Mesenchymal stem cell (in vitro differentiated cells and primary cell): ENCODE measurements around the gene HAUS8.
"Not testable (repeated sequence)": the region's sequence is repeated elsewhere in the genome, so short reads cannot be mapped to it uniquely, and the experiment has no call there.

ENCODE experiments used
- DNase-seq: peaks from one replicate; pipeline ENCODE4 v3.0.0-alpha.2; 2013
- H2AFZ ChIP-seq: one replicate; pipeline ENCODE4 v1.6.1; 2013; ENCODE audit warnings: low read depth, mild to moderate bottlenecking, control low read depth, inconsistent platforms, low read length, moderate library complexity
- H2AK5ac ChIP-seq: 2 replicates; pipeline ENCODE4 v1.6.1; 2013; ENCODE audit warnings: low read length, moderate library complexity, mild to moderate bottlenecking, inconsistent platforms; ENCODE audit not compliant: severe bottlenecking
- H2BK120ac ChIP-seq: one replicate; pipeline ENCODE4 v1.6.1; 2013; ENCODE audit warnings: low read depth, mild to moderate bottlenecking, inconsistent platforms, low read length, moderate library complexity
- H2BK12ac ChIP-seq, 2 experiments: one replicate each; pipeline ENCODE4 v1.6.1; 2013; ENCODE audit warnings: inconsistent platforms in 2 of 2, low read length in 2 of 2, mild to moderate bottlenecking in 2 of 2, moderate library complexity in 2 of 2, control low read depth in 1 of 2
- H2BK15ac ChIP-seq: one replicate; pipeline ENCODE4 v1.6.1; 2013; ENCODE audit warnings: mild to moderate bottlenecking, low read depth, inconsistent platforms; ENCODE audit not compliant: poor library complexity, severe bottlenecking
- H2BK5ac ChIP-seq: 2 replicates; pipeline ENCODE4 v1.6.1; 2013; ENCODE audit warnings: low read depth, mild to moderate bottlenecking, low read length, control low read depth, inconsistent platforms; ENCODE audit not compliant: poor library complexity, severe bottlenecking
- H3K14ac ChIP-seq, 2 experiments: one replicate each; pipeline ENCODE4 v1.6.1; 2013; ENCODE audit warnings: inconsistent platforms in 2 of 2, low read length in 2 of 2, control low read depth in 1 of 2, mild to moderate bottlenecking in 1 of 2, moderate library complexity in 1 of 2
- H3K18ac ChIP-seq, 2 experiments: one replicate each; pipeline ENCODE4 v1.6.1; 2013; ENCODE audit warnings: inconsistent platforms in 2 of 2, low read length in 2 of 2, control low read depth in 1 of 2, low read depth in 1 of 2, mild to moderate bottlenecking in 1 of 2
- H3K23ac ChIP-seq, 2 experiments: one replicate each; pipeline ENCODE4 v1.6.1; 2013; ENCODE audit warnings: inconsistent platforms in 2 of 2, low read length in 2 of 2, mild to moderate bottlenecking in 2 of 2, moderate library complexity in 2 of 2, control low read depth in 1 of 2
- H3K27ac ChIP-seq: 2 replicates; pipeline ENCODE4 v1.5.1; 2013; ENCODE audit warnings: mild to moderate bottlenecking, moderate library complexity, low read length, control low read depth, inconsistent platforms; ENCODE audit not compliant: poor library complexity, severe bottlenecking
- H3K27me3 ChIP-seq, 2 experiments: 2 replicates each; pipeline versions ENCODE4 v1.6.1 to v1.7.0; 2013; ENCODE audit warnings: low read length in 2 of 2, mild to moderate bottlenecking in 2 of 2, moderate library complexity in 2 of 2, control low read depth in 1 of 2, inconsistent platforms in 1 of 2; ENCODE audit not compliant: control insufficient read depth in 1 of 2, insufficient read depth in 1 of 2
- H3K36me3 ChIP-seq, 2 experiments: 2 replicates each; pipeline versions ENCODE4 v1.6.1 to v1.7.0; 2013; ENCODE audit warnings: low read length in 2 of 2, control low read depth in 1 of 2, inconsistent platforms in 1 of 2, low read depth in 1 of 2, mild to moderate bottlenecking in 1 of 2; ENCODE audit not compliant: insufficient read depth in 2 of 2, control insufficient read depth in 1 of 2
- H3K4ac ChIP-seq, 2 experiments: one replicate each; pipeline ENCODE4 v1.6.1; 2013; ENCODE audit warnings: inconsistent platforms in 2 of 2, low read length in 2 of 2, mild to moderate bottlenecking in 2 of 2, moderate library complexity in 2 of 2, control low read depth in 1 of 2, low read depth in 1 of 2
- H3K4me1 ChIP-seq: 2 replicates; pipeline ENCODE4 v1.6.1; 2013; ENCODE audit warnings: low read depth, low read length, control low read depth; ENCODE audit not compliant: control insufficient read depth, insufficient read depth
- H3K4me2 ChIP-seq: 2 replicates; pipeline ENCODE4 v1.6.1; 2013; ENCODE audit warnings: low read length, mild to moderate bottlenecking, inconsistent platforms; ENCODE audit not compliant: poor library complexity, severe bottlenecking
- H3K4me3 ChIP-seq, 2 experiments: 2 replicates each; pipeline versions ENCODE4 v1.5.1 to v1.7.0; 2013; ENCODE audit warnings: low read length in 2 of 2, mild to moderate bottlenecking in 2 of 2, control low read depth in 1 of 2, low read depth in 1 of 2; ENCODE audit not compliant: insufficient read depth in 1 of 2
- H3K79me1 ChIP-seq: replicated peaks from 2 replicates; pipeline ENCODE4 v1.6.1; 2013; ENCODE audit warnings: mild to moderate bottlenecking, control low read depth, low read length, inconsistent platforms; ENCODE audit not compliant: poor library complexity, severe bottlenecking
- H3K9ac ChIP-seq: 2 replicates; pipeline ENCODE4 v1.7.0; 2013; ENCODE audit warnings: mild to moderate bottlenecking, low read length, moderate library complexity
- H3K9me3 ChIP-seq: 2 replicates; pipeline ENCODE4 v1.7.0; 2013; ENCODE audit warnings: mild to moderate bottlenecking, low read length; ENCODE audit not compliant: control insufficient read depth
- H4K8ac ChIP-seq: one replicate; pipeline ENCODE4 v1.6.1; 2013; ENCODE audit warnings: inconsistent platforms, mild to moderate bottlenecking, low read length, moderate library complexity
- H4K91ac ChIP-seq: one replicate; pipeline ENCODE4 v1.6.1; 2013; ENCODE audit warnings: mild to moderate bottlenecking, low read length, inconsistent platforms
- WGBS: methylation state at CpG from one replicate; pipeline ENCODE4 v1.1.7; 2013; ENCODE audit warnings: mixed read lengths; 5-methylcytosine and 5-hydroxymethylcytosine counted together

The HAUS8 gene

DNA sequence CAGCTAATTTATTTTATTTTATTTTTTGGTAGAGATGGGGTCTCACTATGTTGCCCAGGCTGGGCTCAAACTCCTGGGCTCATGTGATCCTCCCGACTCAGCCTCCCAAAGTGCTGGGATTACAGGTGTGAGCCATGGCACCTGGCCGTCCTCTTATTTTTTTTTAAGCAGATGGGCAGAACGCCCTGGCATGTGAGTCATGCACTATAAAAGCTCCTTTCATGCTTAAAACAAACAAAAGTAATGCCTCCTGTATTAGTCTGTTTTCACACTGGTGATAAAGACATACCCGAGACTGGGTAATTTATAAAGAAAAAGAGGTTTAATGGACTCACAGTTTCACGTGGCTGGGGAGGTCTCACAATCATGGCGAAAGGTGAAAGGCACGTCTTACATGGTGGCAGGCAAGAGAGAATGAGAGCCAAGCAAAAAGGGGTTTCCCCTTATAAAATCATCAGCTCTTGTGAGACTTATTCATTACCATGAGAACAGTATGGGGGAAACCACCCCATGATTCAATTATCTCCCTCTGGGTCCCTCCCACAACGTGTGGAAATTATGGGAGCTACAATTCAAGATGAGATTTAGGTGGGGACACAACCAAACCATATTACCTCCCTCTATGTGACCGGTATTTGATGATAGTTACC, 60.9 kb downstream of the HAUS8 start:
- H3K23ac ChIP-seq, H3K4me1 ChIP-seq, H3K4ac ChIP-seq, H2BK12ac ChIP-seq, H3K14ac ChIP-seq, H3K9ac ChIP-seq, H4K91ac ChIP-seq, H2AK5ac ChIP-seq, H2BK120ac ChIP-seq, H2AFZ ChIP-seq, H3K27ac ChIP-seq, H3K9me3 ChIP-seq, DNase-seq, H3K36me3 ChIP-seq, H2BK5ac ChIP-seq, H3K18ac ChIP-seq, H3K4me2 ChIP-seq, H4K8ac ChIP-seq, H3K4me3 ChIP-seq, H3K79me1 ChIP-seq, H2BK15ac ChIP-seq: not testable (repeated sequence)
- H3K27me3 ChIP-seq = peaks cover 9 to 14% of the 10 kb centered on the region in 2 experiments
- WGBS = 75% methylated on average over 8 of the region's 9 CpGs

DNA sequence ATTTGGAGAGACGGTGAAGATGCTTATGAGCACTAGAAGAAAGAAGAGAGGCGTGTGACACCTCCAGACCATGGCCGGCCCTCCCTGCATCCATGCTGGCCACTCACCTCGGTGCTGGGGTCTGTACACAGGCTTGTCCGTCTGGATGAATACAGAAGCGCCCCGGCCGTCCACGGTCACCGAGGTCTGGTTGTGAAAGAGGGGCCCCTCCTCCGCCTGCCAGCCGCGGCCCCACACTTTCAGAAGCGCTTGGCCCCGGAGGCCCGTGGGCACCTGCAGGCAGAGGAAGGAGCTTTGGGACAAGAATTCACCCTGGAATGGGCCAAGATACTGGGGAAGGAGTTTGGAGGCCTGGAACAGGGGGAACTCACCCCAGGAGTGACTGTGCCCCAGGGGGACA, 63.8 kb downstream of the HAUS8 start:
- Histone ChIP-seq H2BK120ac (no peak overlapping the region), H3K4me2 (no peak overlapping the region), H3K79me1 (no peaks in the 10 kb centered on the region), H2AK5ac (no peak overlapping the region), H3K4me1 (no peaks in the 10 kb centered on the region), H3K36me3 (no peaks in the 10 kb centered on the region), H3K27me3 (peaks cover 4 to 11% of the 10 kb centered on the region in 2 experiments), H3K14ac (no peak overlapping the region), H3K9me3 (peaks cover 3% of the 10 kb centered on the region), H4K91ac (no peak overlapping the region), H2BK15ac (no peak overlapping the region), H3K4me3 (no peak overlapping the region), H2AFZ (no peak overlapping the region), H2BK5ac (no peak overlapping the region), H3K18ac (no peak overlapping the region), H3K27ac (no peak overlapping the region), H4K8ac (no peak overlapping the region), H3K23ac (no peak overlapping the region), H3K4ac (no peak overlapping the region), H3K9ac (no peak overlapping the region), H2BK12ac (no peak overlapping the region)
- WGBS = 92% methylated on average over 16 of the region's 16 CpGs
- DNase-seq = no peak

DNA sequence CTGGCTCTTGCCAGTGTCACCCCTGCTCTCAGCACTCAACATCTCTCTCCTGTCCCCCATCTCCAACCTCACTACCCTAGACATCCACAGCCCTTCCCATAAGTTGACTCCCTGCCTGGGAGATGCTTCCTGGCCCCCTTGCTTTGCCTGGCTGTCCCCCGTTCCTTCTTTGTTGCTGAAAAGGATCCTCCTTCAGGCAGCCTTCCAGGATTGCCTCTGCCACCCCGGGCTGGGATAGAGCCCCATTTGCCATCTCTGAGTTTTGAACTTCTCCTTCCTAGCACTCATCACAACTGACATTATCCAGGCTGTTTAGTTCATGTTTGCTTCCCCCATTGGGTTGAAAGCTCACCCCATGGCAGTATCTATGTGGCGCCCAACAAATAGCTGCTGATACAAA, 68.7 kb downstream of the HAUS8 start:
- Histone ChIP-seq H4K91ac (no peak overlapping the region), H3K27me3 (peaks cover 21% of the 10 kb centered on the region in 2 experiments), H4K8ac (no peak overlapping the region), H2BK15ac (no peak overlapping the region), H3K79me1 (no peaks in the 10 kb centered on the region), H2AFZ (no peak overlapping the region), H3K4ac (no peak overlapping the region), H3K4me3 (no peak overlapping the region), H3K27ac (no peak overlapping the region), H2AK5ac (no peak overlapping the region), H3K23ac (no peak overlapping the region), H3K4me2 (no peak overlapping the region), H3K14ac (no peak overlapping the region), H2BK5ac (no peak overlapping the region), H2BK120ac (no peak overlapping the region), H3K9ac (no peak overlapping the region), H3K9me3 (peaks cover 3% of the 10 kb centered on the region), H2BK12ac (no peak overlapping the region), H3K36me3 (no peaks in the 10 kb centered on the region), H3K18ac (no peak overlapping the region), H3K4me1 (no peaks in the 10 kb centered on the region)
- no peak for DNase-seq
- 87% methylated on average over 3 of the region's 3 CpGs for WGBS

DNA sequence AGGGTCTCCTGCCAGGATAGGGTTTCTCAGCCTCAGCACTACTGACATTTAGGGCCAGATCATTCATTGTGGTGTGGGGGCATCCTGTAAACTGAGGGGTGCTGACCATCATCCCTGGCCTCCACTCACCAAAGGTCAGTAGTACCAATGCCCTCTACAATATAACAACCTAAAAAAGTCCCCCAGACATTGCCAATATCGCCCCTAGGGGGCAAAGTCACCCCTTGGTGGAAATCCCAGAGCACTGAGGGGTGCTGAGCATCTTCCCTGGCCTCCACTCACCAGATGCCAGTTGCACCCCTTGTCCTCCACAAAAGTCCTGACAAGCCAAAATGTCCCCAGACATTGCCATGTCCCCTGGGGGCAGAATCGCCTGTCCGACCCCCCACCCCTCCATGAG, 70.3 kb downstream of the HAUS8 start:
- no peak overlapping the region for H2BK5ac ChIP-seq
- 67% methylated on average over 3 of the region's 3 CpGs for WGBS

More for the DNA sequence above, 70.3 kb downstream of the HAUS8 start:
- Histone ChIP-seq H4K91ac (no peak overlapping the region), H3K4me1 (no peaks in the 10 kb centered on the region), H3K9ac (no peak overlapping the region), H3K79me1 (no peaks in the 10 kb centered on the region), H2BK12ac (no peak overlapping the region), H3K27ac (no peak overlapping the region), H3K36me3 (no peaks in the 10 kb centered on the region), H2AK5ac (no peak overlapping the region), H2BK15ac (no peak overlapping the region), H3K4ac (no peak overlapping the region), H2BK120ac (no peak overlapping the region), H3K18ac (no peak overlapping the region), H2AFZ (no peak overlapping the region), H4K8ac (no peak overlapping the region), H3K27me3 (peaks cover 21 to 26% of the 10 kb centered on the region in 2 experiments), H3K23ac (no peak overlapping the region), H3K14ac (no peak overlapping the region), H3K4me3 (no peak overlapping the region), H3K9me3 (peaks cover 3% of the 10 kb centered on the region), H3K4me2 (no peak overlapping the region)
- DNase-seq = no peak
